HG03095 (cell line): ENCODE data around the gene MAPK1IP1L.
A peak's percentile ranks its signal among the peaks of the same experiment; 100 is the strongest.

ENCODE experiments used
- ATAC-seq: cut with Tn5 transposase; IDR thresholded peaks from one replicate; pipeline ENCODE4 v1.9.1; 2021; ENCODE audit warnings: moderate library complexity; ENCODE audit not compliant: unreplicated experiment

MAPK1IP1L gene

GRCh38 chr14:55094292-55095157, 43.1 kb downstream of the MAPK1IP1L start:
- ATAC-seq = no peak

GRCh38 chr14:55097881-55098560, 46.6 kb downstream of the MAPK1IP1L start:
- ATAC-seq = peak; percentile 55

GRCh38 chr14:55098561-55098898, 47.1 kb downstream of the MAPK1IP1L start:
- no peak for ATAC-seq

GRCh38 chr14:55099756-55100155, 48.3 kb downstream of the MAPK1IP1L start:
- no peak for ATAC-seq

GRCh38 chr14:55101698-55102097, 50.3 kb downstream of the MAPK1IP1L start:
- no peak for ATAC-seq

- peak; percentile 51 for ATAC-seq
Measured at GRCh38 chr14:55102141-55102621, 50.7 kb downstream of the MAPK1IP1L start.

- ATAC-seq = peak; percentile 36
Measured at GRCh38 chr14:55103005-55103640, 51.7 kb downstream of the MAPK1IP1L start.

- ATAC-seq = no peak
Measured at GRCh38 chr14:55103971-55104954, 52.8 kb downstream of the MAPK1IP1L start.

GRCh38 chr14:55105991-55106390, 54.5 kb downstream of the MAPK1IP1L start:
- ATAC-seq = no peak

- no peak for ATAC-seq
Measured at GRCh38 chr14:55107766-55108554, 56.5 kb downstream of the MAPK1IP1L start.

- no peak for ATAC-seq
Measured at GRCh38 chr14:55109836-55110235, 58.4 kb downstream of the MAPK1IP1L start.

- no peak for ATAC-seq
Measured at GRCh38 chr14:55111122-55111708, 59.8 kb downstream of the MAPK1IP1L start.

- ATAC-seq = no peak
Measured at GRCh38 chr14:55114720-55115119, 63.3 kb downstream of the MAPK1IP1L start.

GRCh38 chr14:55115460-55115859, 64.0 kb downstream of the MAPK1IP1L start:
- ATAC-seq = no peak

- ATAC-seq = no peak
Measured at GRCh38 chr14:55115861-55116245, 64.4 kb downstream of the MAPK1IP1L start.

GRCh38 chr14:55116246-55117030, 65.0 kb downstream of the MAPK1IP1L start:
- no peak for ATAC-seq

GRCh38 chr14:55117803-55118441, 66.5 kb downstream of the MAPK1IP1L start:
- ATAC-seq = no peak

GRCh38 chr14:55118761-55119160, 67.3 kb downstream of the MAPK1IP1L start:
- ATAC-seq = no peak
